Colon (tissue), 2 donors: ENCODE measurements around the gene FAM89A.
"Not testable (repeated sequence)": the region's sequence is repeated elsewhere in the genome, so short reads cannot be mapped to it uniquely, and the experiment has no call there.

Experiments used
- FAIRE-seq: peaks from 2 replicates; lab custom pipeline; 2012; peaks lifted over from hg19 to GRCh38; lab: Jason Lieb, UNC
- donor health status: control.
- donor health status: control.

Gene FAM89A

DNA sequence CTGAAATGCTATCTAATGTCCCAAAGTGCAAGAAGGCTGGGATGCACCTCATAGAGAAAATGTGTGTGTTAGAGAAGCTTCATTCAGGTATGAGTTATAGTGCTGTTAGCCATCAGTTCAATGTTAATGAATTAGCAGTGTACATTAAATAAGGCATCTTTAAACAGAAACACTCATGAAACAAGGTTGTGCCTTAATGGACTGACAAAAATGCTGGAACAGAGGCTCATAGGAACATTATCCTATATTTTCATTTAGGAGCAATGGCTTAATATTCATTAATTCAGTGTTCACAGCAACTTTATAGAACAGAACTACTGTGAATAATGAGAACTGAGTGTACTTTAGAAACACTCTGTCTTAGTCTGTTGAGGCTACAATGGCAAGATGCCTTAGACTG is 15.2 kb upstream of the FAM89A start:
- FAIRE-seq: no peak

DNA sequence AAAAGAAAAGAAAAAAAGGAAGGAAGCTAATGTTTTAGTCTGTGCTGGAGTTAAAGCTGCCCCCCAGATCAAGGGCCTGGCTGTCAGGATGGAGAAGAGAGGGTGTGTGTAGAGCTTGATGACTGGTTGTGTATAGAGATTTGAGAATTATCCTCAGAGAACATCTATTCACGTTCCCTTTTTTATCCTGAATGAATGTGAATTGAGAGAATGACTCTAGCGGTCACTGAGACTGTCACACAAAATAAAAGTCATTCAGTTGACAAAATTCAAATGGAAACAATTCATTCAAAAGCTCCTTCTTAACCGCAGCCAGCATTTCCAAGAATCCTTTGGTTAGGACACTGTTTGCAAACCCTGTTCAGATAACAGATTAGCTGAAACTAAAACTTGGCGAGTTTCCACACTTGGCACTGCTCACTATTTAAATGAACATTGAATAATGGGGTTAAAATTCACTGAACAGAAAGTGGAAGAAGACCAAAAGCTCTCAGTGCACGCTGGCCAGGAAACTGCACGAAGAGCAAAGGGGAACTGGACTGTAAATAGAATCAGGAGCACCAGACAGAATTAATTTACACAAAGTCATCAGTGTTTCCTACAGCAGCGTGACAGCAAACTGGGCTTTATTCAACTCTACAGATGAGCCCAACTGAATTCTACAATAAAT is 13.6 kb upstream of the FAM89A start:
- no peak for FAIRE-seq

DNA sequence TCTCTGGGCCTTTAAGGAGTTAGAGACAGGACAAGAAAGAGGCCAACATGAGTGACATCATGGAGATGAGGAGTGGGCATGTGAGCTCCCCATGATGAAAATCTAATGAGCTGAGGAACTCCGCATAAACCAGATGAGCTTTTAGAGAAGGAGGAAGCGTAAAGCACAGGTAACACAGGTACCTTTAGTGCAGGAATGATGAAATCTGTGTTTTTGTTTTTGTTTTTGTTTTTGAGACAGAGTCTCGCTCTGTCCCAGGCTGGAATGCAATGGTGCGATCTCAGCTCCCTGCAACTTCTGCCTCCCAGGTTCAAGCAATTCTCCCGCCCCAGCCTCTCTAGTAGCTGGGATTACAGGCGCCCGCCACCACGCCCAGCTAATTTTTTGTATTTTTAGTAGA is 12.7 kb upstream of the FAM89A start:
- FAIRE-seq: no peak

DNA sequence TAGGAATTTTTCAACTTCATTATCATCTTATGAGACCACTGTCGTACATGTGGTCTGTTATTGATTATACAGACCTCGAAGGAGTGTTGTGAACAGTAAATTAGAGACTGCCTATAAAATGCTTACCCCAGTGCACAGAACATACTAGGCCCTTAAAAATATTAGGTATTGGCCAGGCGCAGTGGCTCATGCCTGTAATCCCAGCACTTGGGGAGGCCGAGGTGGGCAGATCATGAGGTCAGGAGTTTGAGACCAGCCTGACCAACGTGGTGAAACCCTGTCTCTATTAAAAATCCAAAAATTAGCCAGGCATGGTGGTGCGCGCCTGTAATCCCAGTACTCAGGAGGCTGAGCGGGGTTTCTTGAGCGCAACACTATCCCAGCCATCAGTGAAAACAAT is 10.9 kb upstream of the FAM89A start:
- FAIRE-seq: not testable (repeated sequence)

DNA sequence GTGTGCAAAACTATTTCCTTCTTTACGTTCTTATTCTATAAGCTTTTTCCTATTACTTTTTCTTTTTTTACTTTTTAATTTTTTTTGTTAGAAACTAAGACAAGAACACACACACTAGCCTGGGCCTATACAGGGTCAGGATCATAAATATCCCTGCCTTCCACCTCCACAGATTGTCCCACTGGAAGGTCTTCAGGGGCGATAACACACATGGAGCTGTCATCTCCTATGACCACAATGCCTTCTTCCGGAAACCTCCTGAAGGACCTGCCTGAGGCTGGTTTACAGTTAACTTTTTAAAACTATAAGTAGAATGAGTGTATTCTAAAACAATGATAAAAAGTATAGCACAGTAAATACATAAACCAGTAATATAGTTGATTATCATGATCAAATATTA is 10.3 kb upstream of the FAM89A start:
- no peak for FAIRE-seq

DNA sequence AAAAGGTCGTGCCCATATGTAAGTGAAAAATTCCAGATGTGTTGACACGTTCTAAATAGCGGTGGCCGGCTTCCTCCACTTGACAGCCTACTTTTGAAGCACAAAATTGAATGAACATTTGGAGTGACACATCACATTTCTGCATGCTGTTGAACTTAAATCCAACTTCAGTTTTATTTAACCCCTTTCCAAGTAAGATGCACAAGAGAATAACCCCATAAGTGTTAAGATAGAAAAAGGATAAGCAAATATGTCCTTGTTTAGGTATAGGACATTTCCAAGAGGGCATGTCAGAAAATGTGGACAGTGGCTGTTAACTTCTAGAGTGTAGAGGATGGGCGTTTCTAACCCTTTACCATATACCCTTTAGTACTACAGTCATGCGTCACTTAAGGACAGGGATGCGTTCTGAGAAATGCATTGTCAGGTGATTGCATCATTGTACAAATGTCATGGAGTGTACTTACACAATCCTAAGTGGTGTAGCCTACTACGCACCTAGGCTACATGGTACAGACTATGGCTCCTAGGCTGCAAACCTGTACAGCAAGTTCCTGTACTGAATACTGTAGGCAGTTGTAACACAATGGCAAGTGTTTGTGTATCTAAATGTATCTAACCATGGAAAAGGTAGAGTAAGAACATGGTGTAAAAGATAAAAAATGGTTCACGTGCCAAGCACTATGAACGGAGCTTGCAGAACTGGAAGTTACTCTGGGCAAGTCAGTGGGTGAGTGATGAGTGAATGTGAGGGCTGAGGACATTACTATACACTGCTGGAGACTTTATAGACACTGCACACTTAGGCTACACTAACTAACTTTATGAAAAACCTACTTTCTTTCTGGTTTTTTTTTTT is 9.3 kb upstream of the FAM89A start:
- FAIRE-seq: no peak

DNA sequence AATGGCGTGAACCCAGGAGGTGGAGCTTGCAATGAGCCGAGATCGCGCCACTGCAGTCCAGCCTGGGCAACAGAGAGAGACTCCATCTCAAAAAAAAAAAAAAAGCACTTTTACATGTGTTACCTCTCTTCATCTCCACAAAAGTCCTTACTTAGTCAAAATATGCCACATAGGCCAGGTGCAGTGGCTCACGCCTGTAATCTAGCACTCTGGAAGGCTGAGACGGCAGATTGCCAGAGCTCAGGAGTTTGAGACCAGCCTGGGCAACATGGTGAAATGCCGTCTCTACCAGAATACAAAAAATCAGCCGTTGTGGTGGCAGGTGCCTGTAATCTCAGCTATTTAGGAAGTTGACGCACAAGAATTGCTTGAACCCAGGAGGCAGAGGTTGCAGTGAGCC is 8.4 kb upstream of the FAM89A start:
- FAIRE-seq: not testable (repeated sequence)

DNA sequence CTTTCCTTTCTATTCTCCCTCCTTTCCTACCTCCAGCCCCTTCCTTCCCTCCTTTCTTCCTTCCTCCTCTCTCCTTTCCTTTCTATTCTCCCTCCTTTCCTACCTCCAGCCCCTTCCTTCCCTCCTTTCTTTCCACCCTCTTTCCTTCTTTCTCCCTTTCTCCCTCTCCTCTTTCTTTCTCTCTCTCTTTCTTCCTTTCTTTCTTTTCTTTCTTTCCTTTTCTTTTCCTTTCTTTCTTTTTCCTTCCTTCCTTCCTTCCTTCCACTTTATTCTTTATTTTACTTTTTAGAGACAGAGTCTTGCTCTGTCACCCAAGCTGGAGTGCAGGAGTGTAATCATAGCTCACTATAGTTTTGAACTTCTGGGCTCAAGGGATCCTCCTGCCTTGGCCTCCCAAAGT is 7.5 kb upstream of the FAM89A start:
- FAIRE-seq: not testable (repeated sequence)

DNA sequence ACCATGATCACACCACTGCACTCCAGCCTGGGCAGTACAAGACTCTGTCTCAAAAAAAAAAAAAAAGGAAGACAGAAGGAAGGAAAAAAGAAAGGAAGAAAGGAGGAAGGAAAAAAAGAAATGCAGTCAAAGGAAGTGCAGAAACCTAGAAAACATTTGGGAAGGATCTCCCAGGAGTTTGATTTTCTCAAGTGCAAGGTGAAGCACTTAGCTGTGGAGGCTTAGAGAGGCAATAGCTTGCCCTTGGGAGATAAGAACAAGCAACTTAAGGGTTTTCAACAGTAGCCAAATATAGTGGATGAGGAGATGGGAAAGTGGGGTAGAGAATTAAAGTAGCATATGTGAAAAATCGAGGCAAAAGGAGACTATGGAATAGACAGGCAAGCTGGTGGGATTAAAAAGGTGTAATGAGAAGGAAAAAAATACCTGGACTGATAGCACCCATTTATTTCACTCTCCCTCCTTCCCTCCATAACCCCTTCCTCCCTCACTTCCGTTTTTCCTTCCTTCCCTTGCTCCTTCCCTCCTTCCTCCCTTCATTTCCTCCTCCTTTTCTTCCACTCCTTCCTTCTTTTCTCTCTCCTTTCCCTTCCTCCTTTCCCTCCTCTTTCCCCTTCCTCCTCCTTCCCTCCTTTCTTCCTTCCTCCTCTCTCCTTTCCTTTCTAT is 6.8 kb upstream of the FAM89A start:
- no peak for FAIRE-seq

DNA sequence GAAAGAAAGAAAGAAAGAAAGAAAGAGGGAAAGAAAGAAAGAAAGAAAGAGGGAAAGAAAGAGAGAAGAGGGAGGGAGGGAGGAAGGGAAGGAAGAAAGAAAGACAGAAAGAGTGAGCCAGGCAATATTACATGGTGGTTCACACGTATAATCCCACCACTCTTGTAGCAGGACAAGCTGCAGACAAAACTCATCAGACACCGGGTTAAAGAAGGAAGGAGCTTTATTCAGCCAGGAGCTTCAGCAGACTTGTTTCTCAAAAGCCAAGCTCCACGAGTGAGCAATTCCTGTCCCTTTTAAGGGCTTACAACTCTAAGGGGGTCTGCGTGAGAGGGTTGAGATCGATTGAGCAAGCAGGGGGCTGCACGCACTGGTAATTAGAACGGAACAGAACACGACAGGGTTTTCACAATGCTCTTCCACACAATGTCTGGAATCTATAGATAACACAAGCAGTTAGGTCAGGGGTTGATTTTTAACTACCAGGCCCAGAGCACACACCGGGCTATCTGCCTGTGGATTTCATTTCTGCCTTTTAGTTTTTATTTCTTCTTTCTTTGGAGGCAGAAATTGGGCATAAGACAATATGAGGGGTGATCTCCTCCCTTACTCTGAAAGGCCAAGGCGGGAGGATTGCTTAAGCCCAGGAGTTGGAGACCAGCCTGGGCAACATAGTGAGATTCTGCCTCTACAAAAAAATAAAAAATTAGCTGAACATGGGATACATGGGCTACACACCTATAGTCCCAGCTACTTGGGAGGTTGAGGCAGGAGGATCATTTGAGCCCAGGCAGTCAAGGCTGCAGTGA is 6.1 kb upstream of the FAM89A start:
- FAIRE-seq: not testable (repeated sequence)

DNA sequence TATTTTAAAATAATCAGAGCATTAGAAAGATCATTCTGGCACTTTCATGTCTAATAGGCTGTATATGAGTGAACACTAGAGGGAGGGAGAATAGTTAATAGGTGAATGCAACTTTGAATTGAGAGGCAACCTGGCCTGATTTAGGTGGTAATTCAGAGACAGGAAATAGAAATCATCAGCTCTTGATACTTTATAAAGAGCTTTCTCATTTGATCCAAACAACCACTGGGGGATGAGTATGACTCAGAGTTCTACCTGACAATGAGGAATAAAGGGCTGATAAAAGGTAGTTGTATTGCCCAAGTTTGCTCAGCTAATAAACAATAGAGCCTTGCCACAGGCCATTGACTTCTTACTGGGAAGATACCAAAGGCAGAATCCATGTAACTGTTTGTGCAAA is 5.2 kb upstream of the FAM89A start:
- FAIRE-seq: no peak

DNA sequence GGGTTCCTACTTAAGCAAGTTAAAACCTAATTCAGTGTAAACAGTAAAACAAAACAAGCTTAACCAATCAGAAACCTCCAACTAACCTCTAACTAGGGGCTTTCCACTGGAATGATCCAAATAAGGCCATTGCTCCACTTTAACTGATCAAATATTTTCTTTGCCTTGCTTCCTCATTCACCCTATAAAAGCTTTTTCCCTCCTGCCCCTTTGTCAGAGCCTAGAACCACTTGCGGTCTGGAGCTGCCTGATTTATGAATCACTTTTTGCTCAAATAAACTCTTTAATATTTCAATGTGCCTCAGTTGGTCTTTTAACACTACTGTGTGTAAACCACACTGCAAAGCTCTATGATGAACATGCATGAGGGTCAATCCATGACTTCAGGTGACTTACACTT is 4.5 kb upstream of the FAM89A start:
- no peak for FAIRE-seq

DNA sequence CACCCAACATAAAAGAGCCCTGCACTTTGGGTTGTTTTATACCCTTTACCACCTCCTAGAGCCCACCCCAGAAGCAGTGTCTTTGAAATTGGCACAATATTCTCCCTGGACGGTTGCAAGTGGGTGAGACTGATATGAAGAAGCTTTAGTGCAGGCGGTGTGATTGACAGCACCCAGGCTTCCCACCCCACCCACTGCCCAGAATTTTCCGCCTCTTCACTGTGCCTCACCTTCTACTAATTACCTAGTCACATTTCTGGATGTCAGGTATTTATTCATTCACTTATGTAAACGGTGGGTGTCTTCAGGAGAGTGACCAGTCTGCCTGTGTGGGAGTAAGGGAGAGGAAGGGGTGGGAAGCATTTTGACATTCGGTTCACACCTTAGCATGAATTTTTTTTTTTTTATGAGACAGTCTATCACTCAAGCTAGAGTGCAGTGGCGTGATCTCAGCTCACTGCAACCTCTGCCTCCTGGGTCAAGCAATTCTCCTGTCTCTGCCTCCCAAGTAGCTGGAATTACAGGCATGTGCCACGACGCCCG is 1.7 kb upstream of the FAM89A start:
- no peak for FAIRE-seq

DNA sequence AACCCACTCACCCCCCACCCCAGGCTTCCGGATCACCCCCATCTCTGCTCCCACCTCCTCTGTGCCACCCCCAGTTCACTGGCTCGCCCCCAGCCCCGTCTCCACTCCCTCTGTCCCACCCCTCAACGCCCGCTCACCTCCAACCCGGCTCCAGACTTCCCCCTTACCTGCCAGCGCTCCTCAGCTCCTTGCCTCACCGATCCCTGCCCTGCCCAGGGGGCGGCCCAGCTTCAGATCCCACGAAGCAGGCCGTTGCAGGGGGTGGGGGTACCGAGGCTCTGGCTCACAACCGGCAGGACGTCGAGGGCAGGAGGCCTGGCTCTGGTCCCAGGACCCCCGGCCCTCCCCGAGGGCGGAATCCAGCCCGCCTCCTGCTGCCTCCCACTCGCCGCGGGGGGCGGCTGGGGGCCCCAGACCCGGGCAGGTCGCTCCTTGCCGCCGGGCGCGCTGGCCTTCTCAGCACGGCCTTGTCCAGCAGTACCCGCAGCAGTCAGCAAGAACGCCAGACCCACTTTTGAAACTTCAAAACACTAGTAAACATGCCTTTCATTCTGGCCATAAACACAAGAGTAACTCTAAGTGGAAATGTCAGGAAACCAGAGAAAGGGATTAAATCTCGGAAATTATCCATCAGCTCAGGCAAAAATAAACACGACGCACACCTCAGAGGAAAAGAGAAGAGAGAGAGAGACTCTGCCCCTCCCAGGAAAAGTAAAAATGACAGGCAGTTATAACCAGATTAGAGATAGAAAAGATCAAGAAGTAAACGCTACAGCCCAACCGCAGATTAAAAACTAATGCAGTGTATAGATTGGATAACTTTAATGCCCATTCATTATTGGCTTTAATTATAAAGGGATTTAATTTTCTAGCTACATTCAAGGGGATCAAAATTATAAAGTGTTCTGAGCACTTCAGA is 1.0 kb upstream of the FAM89A start:
- no peak for FAIRE-seq

DNA sequence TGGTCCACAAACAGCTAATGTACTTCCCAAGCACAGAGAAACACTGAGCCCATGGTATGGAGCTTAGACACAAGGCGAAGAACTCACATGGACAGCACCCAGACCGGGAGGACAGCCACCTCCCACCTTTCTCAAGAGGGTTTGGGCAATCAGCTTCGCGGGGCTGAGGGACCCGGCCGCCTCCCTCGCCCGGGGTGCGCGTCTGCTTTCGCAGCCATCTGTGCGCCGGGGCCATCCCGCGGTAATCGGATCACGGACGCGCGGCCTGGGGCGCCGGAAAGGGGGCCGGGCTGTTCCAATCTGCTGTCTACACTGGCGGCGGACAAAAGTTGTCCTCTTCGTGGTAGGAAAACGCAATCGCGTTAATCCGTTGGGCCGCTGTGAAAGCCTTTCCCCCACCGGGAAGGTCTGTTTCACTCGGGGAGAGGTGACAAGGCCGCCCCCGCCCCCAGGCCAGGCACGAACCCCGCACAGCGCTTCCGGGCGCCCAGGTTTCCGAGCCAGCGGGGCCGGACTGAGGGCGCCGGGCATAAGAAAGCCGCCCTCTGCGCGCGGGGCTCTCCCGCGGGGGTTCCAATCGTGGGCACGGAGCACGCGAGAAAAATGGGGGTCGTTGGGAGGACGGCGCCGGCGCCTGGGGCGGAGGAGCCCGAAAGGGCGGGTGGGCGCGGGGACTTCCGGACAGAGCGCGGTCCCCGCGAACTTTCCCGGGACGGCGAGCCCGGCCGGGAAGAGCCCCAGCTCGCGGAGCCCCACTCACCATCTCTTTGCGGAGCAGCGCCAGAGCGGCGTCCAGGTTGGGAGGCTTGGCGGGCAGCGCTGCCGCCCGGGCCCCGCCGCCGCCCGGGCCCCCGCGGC is 664 bp downstream of the FAM89A start:
- FAIRE-seq: no peak

DNA sequence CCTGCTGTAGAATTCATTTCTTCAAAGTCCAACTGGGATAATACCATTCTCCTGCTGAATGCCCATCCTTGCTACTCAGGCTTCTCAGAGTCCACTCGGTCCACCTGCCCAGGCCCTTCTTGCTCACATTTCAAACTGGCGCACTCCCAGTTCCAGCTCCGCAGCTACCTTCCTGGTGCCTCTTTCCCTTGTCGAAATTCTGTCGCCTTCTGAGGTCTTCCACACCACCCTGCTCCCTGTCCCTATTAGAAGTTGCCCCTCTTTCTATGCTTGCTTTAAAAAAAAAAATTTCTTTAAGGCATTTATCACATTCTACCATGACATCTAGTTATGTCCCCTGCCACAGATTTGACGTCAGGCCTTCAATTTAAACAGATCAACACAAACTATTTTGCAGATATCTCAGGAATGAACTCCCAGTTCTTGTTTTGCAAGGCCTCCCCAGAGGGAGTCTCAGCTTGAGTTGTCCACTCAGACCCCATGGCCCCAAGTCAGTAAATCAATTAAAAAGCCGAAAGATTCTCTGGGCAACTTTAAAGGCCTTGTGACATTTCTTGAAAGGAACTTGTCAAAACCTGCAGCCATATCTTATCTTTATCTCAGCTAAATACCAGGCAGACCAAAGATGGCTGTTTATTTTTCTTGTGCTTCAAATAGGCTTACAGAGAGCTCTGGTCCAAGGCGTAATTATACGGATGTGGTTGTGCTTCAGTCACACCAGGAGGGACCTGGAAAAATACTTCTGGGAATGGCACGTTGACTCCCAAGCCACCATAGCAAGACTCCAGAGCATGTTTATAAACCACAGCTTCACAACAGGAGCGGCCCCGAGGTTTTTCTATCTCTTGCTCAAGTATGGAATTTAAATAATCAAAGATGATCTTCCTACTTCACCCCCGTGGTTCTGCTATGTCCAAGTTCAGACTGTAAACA is 2.2 kb downstream of the FAM89A start:
- no peak for FAIRE-seq

DNA sequence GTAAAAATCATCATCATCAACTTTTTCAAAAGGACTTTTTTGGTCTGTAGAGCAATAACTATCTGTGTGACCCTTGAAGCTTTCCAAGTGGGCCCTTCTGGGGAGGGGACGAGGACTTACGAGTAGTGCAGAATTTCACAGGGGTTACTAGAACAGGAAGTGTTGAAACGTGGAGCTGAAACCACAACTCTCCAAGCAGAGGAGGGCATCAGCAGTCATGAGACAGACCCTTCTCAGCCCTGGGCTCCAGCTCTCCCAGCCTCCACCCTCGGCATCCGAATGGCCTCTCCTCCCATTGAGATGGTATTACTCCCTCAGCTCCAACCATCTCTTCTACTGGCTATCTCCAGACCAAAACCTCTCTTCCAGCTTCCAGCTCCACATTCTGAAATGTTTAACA is 3.6 kb downstream of the FAM89A start:
- no peak for FAIRE-seq

DNA sequence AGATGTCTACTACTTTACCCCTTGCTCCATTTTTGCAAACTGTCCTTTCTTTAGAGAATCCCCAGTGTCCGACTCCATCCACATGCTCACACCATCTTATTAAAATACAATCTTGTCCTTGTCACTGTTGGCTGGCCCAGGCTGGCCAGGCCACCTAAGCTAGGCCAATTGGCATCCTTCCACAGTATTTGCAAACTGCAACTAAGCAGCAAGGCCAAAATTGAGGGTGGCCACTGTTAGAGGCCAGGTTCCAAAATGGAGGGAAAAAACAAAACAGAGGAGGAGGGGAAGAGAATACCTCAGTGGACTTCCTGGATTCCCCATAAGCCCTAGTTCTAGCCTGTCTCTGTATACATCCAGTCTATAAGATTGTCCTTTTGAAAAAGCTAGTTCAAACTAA is 4.3 kb downstream of the FAM89A start:
- no peak for FAIRE-seq

DNA sequence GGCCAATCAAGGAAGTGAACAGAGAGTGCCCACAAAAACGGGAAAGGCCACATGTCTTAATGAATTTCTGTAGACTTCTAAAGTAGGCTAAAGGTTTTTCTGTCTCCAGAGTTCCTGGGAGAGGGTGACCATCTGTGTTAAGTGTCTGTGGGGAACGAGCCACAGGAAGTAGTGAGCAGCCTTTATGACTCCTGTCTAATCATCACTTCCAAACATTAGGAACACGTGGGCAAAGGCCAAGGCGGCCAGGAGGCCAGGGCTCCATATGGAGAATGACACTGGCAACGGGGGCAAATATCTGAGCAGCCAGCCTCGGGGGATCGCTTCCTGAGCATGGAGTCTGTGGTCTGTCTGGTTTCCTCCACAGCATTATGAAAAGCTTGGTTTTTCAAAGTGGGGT is 7.1 kb downstream of the FAM89A start:
- FAIRE-seq: no peak
